PFSK-1 (cell line): ENCODE measurements around the gene CAMKK2.

Experiments
- FOXP2 ChIP-seq: optimal IDR thresholded peaks from 2 replicates; pipeline ENCODE3; 2011; ENCODE audit warnings: borderline replicate concordance, control low read depth, inconsistent platforms; ENCODE audit not compliant: insufficient read depth; ENCODE audit errors: extremely low read length, extremely low read depth
- POLR2AphosphoS5 ChIP-seq: IDR thresholded peaks from 2 replicates; pipeline ENCODE4 v1.6.1; 2012; ENCODE audit warnings: low read depth, mild to moderate bottlenecking, control low read depth, low read length, moderate library complexity
- REST ChIP-seq, 2 experiments: IDR thresholded peaks; 2 replicates each; pipeline versions ENCODE4 v1.6.1 to v1.8.0; 2011 to 2012; ENCODE audit warnings: low read depth in 2 of 2, low read length in 2 of 2, control low read depth in 1 of 2, inconsistent platforms in 1 of 2, mild to moderate bottlenecking in 1 of 2, moderate library complexity in 1 of 2; ENCODE audit not compliant: insufficient read depth in 1 of 2
- SIN3A ChIP-seq: IDR thresholded peaks from 2 replicates; pipeline ENCODE4 v1.6.1; 2012; ENCODE audit warnings: mild to moderate bottlenecking, low read length, moderate library complexity, borderline replicate concordance; ENCODE audit not compliant: insufficient read depth
- TAF1 ChIP-seq: IDR thresholded peaks from 2 replicates; pipeline ENCODE4 v1.6.1; 2012; ENCODE audit warnings: low read length, control low read depth, borderline replicate concordance; ENCODE audit not compliant: insufficient read depth

CAMKK2 gene

GRCh38 chr12:121223292-121224285 lies 72.9 kb downstream of the CAMKK2 start:
- TF ChIP-seq REST (IDR thresholded peaks at IDR 0.05; ENCODE audit: insufficient read depth in 1 of 2, low read depth in 2 of 2, low read length in 2 of 2) (no peak), POLR2AphosphoS5 (no peak)

DNA sequence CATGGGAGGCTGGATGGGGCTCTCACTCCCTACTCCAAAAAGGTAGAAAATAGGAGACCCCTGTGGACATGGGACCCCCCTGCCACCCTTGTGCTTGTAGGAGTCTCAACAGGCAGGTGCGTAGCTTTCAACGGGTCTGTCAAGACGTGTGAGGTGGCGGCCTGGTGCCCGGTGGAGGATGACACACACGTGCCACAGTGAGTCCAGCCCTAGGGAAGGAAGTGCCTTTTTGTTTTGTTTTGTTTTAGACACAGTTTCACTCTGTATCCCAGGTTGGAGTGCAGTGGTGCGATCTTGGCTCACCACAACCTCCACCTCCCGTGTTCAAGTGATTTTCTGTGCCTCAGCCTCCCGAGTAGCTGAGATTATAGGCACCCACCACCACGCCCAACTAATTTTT lies 73.7 kb downstream of the CAMKK2 start:
- TF ChIP-seq FOXP2: no peak
- no peak for TF ChIP-seq TAF1
- TF ChIP-seq REST (IDR thresholded peaks at IDR 0.05; ENCODE audit: insufficient read depth in 1 of 2, low read depth in 2 of 2, low read length in 2 of 2): no peak
- TF ChIP-seq SIN3A: no peak
- no peak for TF ChIP-seq POLR2AphosphoS5

- TF ChIP-seq FOXP2 (no peak), POLR2AphosphoS5 (no peak), SIN3A (no peak), TAF1 (no peak), REST (IDR thresholded peaks at IDR 0.05; ENCODE audit: insufficient read depth in 1 of 2, low read depth in 2 of 2, low read length in 2 of 2) (no peak)
Observed at GRCh38 chr12:121219353-121219986, 77.0 kb downstream of the CAMKK2 start.

DNA sequence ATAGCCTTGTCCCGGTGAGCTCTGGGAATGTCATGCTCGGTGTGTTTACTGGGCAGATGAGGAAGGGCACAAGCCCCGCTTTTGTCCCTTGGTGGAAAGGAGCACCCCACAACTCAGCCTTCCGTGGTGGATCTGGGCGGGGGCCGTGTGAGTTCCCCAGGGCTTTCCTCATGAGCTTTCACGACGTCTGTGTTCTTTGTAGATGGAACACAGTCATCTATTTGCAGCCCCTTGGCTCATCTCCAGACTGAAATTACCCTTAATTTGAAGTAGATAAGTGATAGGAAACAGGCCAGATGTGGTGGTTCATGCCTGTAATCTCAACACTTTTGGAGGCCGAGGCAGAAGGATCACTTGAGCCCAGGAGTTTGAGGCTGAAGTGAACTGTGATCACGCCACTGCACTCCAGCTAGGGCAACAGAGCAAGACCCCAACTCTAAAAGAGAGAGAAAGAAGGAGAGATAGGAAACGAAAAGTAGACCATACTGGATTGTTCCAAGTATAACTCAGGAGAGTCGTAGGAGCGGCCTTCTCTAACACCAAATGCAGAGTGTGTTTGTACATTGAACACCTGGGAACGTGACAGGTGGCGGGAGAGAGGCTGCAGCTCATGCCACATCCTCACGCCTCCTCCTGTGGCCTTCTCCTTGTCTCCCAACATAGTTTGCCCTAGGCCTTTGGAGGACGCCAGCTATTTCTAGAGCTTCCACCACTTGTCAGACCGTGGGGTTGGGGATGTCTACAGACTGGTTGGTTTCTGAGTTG lies 77.7 kb downstream of the CAMKK2 start:
- TF ChIP-seq TAF1: no peak
- TF ChIP-seq SIN3A: no peak
- no peak for TF ChIP-seq FOXP2
- TF ChIP-seq POLR2AphosphoS5: no peak
- no peak for TF ChIP-seq REST (IDR thresholded peaks at IDR 0.05; ENCODE audit: insufficient read depth in 1 of 2, low read depth in 2 of 2, low read length in 2 of 2)
